ENCODE measurements around the gene DSCAML1. TPM values are rescaled to one million over a fixed set of nuclear protein-coding genes. Genes with fewer than 3 reads are reported as not detected.

The DSCAML1 gene
- total and polyA plus RNA-seq, 9 of the 15 experiments (the other 6 are each of a cell fraction or from before 2014, with no cell fraction given): not detected

DNA sequence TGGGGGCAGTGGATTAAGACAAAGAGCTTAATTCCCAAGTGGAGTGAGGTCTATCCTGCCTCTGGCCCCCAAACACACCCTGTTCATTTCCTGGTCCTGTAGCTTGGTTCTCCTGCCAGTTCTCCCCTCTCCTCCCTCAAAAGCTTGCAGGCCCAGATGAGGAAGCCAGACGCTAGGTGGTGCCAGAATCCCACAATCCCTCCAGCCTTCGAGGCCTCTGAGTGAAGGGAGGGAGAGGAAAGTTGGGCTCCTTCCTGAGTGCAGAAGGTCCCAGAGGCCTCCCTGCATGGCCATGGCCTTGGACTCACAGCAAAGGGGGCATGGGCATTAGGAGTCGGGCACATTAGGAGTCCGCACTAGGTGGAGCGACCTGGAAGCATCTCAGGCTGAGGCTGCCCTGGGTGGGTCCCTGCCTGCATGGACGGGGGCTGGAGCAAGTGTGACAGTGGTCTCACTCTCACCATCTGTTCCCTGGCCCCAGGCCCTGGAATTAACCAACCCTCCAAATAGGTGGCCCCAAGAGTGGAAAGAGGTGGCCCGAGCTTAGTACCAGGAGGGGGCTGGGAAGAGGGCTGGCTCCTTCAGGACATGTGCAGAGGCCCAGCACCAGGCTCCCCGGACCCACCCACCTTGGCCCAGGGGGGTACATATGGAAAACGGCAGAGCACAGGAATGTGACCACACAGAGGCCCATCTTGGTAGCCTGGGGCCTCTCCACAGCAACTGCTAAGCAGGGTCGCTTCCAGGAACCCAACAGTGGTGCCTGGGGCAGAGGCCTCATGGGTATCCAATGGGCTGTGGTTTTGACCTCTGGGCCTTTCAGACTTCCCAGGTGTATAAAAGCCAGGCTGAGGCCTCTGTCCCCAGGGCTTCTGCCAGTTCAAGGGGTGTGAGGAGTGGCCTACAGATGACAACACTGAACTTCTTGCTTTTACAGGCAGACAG lies 22.4 kb upstream of the DSCAML1 start:
- Histone ChIP-seq H3K27ac (ENCODE audit: extremely low read depth, low read depth, low read length) (no peak overlapping the region), H4K20me1 (replicated peaks; ENCODE audit: control insufficient read depth, insufficient read depth, low read length) (peaks cover 13% of the 10 kb centered on the region), H3K27me3 (ENCODE audit: control insufficient read depth in 2 of 2, insufficient read depth in 2 of 2, low read length in 2 of 2) (peaks cover 7 to 29% of the 10 kb centered on the region in 2 experiments), H3K79me2 (ENCODE audit: control insufficient read depth, insufficient read depth, low read length) (no peaks in the 10 kb centered on the region), H3K9me3 (replicated peaks; ENCODE audit: control insufficient read depth, insufficient read depth, low read depth, low read length) (no peaks in the 10 kb centered on the region), H3K4me3 (no peak overlapping the region), H3K36me3 (ENCODE audit: control insufficient read depth, insufficient read depth, low read length) (no peaks in the 10 kb centered on the region), H3K4me1 (replicated peaks in 1 of 2; ENCODE audit: control insufficient read depth in 2 of 2, insufficient read depth in 2 of 2, low read length in 2 of 2) (peaks cover 0 to 35% of the 10 kb centered on the region in 2 experiments; a peak in 3 of 5 replicates), H3K4me2 (ENCODE audit: insufficient read depth, low read length) (no peak overlapping the region), H2AFZ (ENCODE audit: low read depth, low read length) (no peak overlapping the region), H3K9me1 (ENCODE audit: control insufficient read depth, insufficient read depth, low read length) (peaks cover 2% of the 10 kb centered on the region), H3K9ac (ENCODE audit: insufficient read depth in 1 of 2, low read depth in 2 of 2, low read length in 2 of 2) (no peak overlapping the region)
- WGBS (ENCODE audit: insufficient coverage, low coverage, missing lambda C conversion rate): 30% methylated on average over 10 of the region's 10 CpGs
- in situ Hi-C loops (cut with MboI): loop anchor here (5.0 kb wide), 2 partner anchors 128 to 228 kb away; no protein-coding TSS in a partner anchor
- peak; percentile 59 to 83 (median 68) for DNase-seq (ENCODE audit: extremely low read depth in 1 of 4, low spot score in 3 of 4)
- intact Hi-C loops (cut with micrococcal nuclease): loop anchor here (2.0 to 5.0 kb wide), 3 partner anchors 88 to 351 kb away; no protein-coding TSS in a partner anchor
- POLR2A ChIA-PET: interaction anchor here (0.6 to 1.2 kb wide), 3 partner anchors 10 to 356 kb away, joined by 3 to 4 read pairs (median 3); no protein-coding TSS in a partner anchor
- no TSS peak for BruUV-seq (replicated peaks)
- ATAC-seq: peak; percentile 84
- peak; percentile 92 for FAIRE-seq
- CTCF ChIA-PET (ENCODE audit: low intra/inter-chr PET ratio): interaction anchor here (0.6 to 4.0 kb wide), 8 partner anchors 11 to 839 kb away, joined by 3 to 52 read pairs (median 4); partner anchors contain the start of gene SCN4B
- TF ChIP-seq VEZF1 (CRISPR knock-in tag; IDR thresholded peaks at IDR 0.05) (peak; percentile 34; the same call in 1 of the 2 replicates), AFF1 (IDR thresholded peaks at IDR 0.05; ENCODE audit: low read depth in 1 of 2, partially characterized antibody in 2 of 2) (no peak), NFIX (CRISPR knock-in tag; IDR thresholded peaks at IDR 0.05; ENCODE audit: low read depth) (no peak), ZNF398 (CRISPR knock-in tag; IDR thresholded peaks at IDR 0.05) (no peak), HNRNPUL1 (IDR thresholded peaks at IDR 0.05; ENCODE audit: low read length) (no peak), CTBP1 (IDR thresholded peaks at IDR 0.05; ENCODE audit: borderline replicate concordance) (0 out of 2 replicates have a peak, but pooled peaks have one; percentile 29), TSC22D4 (tag; IDR thresholded peaks at IDR 0.05) (no peak), RBM25 (IDR thresholded peaks at IDR 0.05; ENCODE audit: low read depth, low read length, severe bottlenecking) (no peak), PHTF2 (CRISPR knock-in tag; IDR thresholded peaks at IDR 0.05) (no peak), ZNF589 (CRISPR knock-in tag; IDR thresholded peaks at IDR 0.05; ENCODE audit: low read depth) (no peak), EP300 (IDR thresholded peaks at IDR 0.05; ENCODE audit: low read length) (no peak), GABPA (tag; conservative IDR thresholded peaks at IDR 0.05; ENCODE audit: low read depth) (no peak)

Data from K562 (cell line).